ENCODE data around the gene PKP3.
"Not testable (repeated sequence)": the region's sequence is repeated elsewhere in the genome, so short reads cannot be mapped to it uniquely, and the experiment has no call there.

Gene PKP3

DNA sequence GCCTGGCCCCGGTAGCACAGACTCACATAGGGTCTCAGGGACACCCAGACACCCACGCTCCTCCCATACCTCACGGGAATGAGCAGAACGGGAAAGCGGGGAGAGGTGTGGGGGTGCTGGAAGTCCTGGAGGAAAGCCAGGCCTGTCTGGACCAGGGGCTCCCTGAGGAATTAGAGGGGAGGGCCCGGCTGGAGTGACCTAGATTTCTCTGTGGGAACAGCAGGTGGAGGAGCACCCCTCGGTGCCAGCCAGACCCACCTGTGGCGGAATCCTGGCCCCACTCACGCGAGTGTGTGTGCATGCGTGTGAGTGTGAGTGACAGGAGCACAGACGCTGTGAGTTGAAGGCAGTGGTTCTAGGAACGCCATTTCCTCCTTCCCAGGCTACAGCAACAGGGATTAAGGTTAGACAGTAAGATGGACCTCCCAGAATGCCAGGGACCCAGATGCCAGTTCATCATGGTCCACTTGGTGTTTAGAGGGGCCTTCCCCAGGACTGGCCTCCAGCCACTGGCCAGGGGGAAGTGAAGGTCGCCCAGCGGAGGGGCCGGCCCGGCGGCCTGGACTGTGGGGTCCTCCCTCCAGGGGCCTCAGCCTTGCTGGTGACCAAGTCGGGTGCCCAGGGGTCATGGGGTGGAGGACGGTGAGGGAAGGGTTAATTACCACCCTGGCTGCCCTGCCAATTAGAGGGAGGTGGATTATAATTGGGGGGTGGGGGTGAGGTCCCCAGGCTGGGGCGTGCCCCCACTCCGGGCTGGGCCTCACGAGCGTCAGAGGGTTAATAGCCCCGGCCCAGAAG lies 1.0 kb downstream of the PKP3 start:
- DNase-seq (ENCODE audit: low spot score): no peak

DNA sequence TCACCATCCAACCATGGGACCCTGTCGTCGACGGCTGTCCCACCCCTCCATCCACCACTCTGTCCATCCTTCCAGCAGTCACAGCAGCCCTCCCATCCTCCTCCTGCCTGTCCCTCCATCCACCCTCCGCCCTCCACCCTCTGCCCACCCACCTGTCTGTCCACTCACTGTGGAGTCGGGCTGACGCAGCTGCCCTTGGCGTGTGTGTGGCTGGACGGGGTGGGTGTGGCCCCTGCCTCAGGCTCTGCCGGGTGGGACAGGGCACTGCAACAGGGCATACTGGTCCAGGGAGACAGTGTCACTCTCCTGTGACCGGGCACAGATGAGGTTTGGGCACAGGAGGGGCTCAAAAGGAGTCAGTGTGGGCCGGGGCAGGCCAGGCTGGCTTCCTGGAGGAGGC lies 1.9 kb downstream of the PKP3 start:
- no peak for DNase-seq (ENCODE audit: low spot score)

DNA sequence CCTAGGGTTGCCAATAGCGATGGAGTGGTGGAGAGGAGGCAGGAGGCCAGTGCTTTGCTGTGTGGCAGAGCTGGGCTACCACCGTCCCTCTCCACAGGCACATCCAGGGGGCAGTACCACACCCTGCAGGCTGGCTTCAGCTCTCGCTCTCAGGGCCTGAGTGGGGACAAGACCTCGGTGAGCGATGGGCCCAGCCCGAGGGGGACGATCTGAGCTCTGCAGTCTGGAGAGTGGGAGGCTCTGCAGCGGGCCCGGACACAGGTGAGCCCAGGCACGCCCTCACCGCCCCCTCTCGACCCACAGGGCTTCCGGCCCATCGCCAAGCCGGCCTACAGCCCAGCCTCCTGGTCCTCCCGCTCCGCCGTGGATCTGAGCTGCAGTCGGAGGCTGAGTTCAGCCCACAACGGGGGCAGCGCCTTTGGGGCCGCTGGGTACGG lies 2.5 kb downstream of the PKP3 start:
- peak; percentile 66 for DNase-seq (ENCODE audit: low spot score)

DNA sequence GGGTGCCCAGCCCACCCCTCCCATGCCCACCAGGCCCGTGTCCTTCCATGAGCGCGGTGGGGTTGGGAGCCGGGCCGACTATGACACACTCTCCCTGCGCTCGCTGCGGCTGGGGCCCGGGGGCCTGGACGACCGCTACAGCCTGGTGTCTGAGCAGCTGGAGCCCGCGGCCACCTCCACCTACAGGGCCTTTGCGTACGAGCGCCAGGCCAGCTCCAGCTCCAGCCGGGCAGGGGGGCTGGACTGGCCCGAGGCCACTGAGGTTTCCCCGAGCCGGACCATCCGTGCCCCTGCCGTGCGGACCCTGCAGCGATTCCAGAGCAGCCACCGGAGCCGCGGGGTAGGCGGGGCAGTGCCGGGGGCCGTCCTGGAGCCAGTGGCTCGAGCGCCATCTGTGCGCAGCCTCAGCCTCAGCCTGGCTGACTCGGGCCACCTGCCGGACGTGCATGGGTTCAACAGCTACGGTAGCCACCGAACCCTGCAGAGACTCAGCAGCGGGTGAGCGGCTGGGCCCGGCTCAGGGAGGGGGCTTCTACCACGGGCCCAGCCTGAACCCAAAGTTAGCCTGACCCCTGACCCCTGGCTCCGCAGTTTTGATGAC lies 3.0 kb downstream of the PKP3 start:
- peak; percentile 90 for DNase-seq (ENCODE audit: low spot score)

DNA sequence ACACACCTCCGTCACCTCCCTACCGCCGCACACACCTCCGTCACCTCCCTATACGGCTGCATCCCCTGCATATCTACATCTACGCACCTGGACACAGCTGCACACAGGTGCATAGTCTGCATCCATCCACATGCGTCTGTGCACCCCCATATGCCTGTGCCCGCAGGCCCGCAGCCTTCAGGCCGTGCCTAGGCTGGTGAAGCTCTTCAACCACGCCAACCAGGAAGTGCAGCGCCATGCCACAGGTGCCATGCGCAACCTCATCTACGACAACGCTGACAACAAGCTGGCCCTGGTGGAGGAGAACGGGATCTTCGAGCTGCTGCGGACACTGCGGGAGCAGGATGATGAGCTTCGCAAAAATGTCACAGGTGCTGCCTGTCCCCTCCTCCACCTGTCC lies 4.8 kb downstream of the PKP3 start:
- no peak for DNase-seq (ENCODE audit: low spot score)

DNA sequence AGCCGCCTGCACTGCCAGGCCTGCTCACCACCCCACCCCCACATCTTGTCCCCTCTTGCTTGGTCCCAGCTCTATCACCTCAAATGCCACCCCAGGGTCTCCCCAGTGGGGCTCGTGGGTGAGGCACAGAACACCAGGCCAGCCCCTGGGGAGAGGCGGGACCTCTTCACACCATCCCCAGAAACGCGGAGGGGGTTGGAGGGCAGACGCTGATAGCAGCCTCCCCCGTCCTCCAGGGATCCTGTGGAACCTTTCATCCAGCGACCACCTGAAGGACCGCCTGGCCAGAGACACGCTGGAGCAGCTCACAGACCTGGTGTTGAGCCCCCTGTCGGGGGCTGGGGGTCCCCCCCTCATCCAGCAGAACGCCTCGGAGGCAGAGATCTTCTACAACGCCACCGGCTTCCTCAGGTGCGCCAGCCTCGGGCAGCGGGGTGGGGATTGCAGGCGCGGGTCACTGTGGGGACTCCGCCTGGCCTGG lies 5.8 kb downstream of the PKP3 start:
- no peak for DNase-seq (ENCODE audit: low spot score)

DNA sequence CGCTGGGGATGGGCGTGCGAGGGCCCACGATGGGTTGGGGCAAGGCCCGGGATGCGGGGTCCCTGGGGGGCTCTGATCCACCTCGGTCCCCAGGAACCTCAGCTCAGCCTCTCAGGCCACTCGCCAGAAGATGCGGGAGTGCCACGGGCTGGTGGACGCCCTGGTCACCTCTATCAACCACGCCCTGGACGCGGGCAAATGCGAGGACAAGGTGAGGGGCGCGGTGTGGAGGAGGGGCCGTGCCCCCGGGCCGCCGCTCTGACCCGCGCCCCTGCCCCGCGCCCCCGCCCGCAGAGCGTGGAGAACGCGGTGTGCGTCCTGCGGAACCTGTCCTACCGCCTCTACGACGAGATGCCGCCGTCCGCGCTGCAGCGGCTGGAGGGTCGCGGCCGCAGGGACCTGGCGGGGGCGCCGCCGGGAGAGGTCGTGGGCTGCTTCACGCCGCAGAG lies 6.3 kb downstream of the PKP3 start:
- DNase-seq (ENCODE audit: low spot score): no peak

DNA sequence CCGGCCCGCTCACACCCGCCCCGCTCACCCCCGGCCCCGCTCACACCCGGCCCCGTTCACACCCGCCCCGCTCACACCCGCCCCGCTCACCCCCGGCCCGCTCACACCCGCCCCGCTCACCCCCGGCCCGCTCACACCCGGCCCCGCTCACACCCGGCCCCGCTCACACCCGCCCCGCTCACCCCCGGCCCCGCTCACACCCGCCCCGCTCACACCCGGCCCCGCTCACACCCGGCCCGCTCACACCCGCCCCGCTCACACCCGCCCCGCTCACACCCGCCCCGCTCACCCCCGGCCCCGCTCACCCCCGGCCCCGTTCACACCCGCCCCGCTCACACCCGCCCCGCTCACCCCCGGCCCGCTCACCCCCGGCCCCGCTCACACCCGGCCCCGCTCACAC lies 7.2 kb downstream of the PKP3 start:
- DNase-seq (ENCODE audit: low spot score): not testable (repeated sequence)

DNA sequence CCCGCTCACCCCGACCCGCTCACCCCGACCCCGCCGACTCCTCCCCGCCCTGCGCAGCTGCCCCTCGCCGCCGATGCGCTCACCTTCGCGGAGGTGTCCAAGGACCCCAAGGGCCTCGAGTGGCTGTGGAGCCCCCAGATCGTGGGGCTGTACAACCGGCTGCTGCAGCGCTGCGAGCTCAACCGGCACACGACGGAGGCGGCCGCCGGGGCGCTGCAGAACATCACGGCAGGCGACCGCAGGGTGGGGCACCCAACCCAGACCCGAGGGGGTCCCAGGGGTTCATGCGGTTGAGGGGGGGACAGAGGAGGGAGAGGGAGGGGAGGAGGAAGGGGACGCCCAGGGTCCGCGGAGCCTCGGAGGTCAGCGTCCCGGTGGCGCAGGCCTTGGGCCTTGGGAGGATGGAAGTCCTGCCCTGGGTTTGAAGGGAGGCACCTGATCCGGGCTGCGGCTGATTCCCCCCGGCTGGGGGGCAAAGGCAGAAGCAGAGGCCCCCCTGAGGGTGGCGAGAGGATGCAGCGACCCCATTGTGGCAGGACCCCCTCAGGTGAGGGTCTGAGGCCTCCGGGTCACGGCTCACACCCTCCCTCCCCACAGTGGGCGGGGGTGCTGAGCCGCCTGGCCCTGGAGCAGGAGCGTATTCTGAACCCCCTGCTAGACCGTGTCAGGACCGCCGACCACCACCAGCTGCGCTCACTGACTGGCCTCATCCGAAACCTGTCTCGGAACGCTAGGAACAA lies 9.2 kb downstream of the PKP3 start:
- no peak for DNase-seq (ENCODE audit: low spot score)

DNA sequence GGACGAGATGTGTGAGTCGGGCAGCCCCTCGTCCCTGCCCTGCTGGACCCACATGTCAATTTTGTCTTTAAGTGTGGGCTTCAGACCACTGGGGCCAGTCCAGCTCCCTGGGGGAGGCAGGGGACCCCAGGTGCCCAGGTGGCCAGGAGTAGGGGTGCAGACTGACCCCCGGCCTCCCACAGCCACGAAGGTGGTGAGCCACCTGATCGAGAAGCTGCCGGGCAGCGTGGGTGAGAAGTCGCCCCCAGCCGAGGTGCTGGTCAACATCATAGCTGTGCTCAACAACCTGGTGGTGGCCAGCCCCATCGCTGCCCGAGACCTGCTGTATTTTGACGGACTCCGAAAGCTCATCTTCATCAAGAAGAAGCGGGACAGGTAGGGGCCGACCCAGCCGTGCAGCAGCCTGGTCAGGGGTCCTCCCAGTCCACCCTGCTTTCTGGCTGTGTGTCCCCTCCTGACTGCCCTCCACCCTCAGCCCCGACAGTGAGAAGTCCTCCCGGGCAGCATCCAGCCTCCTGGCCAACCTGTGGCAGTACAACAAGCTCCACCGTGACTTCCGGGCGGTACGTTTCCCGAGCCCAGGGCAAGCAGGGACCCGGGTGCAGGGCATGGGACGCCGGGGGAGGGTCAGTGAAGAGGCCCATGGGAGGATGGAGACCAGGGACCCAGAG lies 9.9 kb downstream of the PKP3 start:
- DNase-seq (ENCODE audit: low spot score): no peak

DNA sequence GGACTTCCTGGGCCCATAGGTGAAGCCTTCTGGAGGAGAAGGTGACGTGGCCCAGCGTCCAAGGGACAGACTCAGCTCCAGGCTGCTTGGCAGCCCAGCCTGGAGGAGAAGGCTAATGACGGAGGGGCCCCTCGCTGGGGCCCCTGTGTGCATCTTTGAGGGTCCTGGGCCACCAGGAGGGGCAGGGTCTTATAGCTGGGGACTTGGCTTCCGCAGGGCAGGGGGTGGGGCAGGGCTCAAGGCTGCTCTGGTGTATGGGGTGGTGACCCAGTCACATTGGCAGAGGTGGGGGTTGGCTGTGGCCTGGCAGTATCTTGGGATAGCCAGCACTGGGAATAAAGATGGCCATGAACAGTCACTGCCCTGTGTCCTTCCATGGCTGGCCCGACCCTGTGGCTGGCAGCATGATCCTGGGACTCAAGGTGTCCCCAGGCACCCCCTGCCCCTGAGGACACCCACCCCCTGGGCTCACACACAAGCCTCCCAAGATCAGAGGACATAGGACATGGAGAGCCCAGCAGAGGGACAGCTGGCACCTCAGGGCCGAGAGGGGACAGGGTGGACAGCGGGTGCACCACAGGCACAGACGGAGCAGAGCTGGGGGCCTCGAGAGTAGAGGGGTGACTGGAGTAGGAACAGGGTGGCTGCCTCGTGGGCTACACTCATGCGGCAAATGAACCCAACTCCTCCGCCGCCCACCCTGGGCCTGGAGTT lies 10.7 kb downstream of the PKP3 start:
- DNase-seq (ENCODE audit: low spot score): no peak

DNA sequence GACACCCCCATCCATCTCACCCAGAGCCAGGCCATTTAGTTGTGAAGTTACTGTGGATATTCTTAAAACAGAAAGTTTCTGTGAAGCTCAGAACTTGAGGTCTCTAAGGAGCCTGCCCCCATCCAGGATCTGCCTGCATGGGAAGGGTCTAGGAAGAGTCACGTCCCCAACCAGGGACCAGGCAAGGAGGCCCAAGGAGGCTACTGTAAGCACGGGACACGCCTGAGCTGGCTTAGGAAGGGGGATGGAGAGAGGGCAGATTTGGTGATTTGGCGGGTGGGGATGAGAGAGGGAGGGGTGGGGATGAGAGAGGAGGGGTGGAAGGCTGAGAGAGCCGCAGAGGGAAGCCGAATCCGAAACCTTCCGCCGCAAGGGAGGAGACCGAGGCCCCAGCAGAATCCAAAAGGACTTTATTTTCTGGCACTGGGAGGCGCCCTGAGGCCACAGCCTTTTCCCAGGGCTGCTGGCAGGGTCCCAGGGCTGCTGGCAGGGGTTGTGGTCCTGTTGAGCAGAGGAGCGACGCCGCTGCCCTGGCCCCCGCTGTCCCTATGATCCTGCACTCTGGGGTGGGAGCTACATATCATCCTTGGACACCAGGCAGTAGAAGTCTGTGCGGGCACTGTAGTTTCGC lies 11.4 kb downstream of the PKP3 start:
- no peak for DNase-seq (ENCODE audit: low spot score)

DNA sequence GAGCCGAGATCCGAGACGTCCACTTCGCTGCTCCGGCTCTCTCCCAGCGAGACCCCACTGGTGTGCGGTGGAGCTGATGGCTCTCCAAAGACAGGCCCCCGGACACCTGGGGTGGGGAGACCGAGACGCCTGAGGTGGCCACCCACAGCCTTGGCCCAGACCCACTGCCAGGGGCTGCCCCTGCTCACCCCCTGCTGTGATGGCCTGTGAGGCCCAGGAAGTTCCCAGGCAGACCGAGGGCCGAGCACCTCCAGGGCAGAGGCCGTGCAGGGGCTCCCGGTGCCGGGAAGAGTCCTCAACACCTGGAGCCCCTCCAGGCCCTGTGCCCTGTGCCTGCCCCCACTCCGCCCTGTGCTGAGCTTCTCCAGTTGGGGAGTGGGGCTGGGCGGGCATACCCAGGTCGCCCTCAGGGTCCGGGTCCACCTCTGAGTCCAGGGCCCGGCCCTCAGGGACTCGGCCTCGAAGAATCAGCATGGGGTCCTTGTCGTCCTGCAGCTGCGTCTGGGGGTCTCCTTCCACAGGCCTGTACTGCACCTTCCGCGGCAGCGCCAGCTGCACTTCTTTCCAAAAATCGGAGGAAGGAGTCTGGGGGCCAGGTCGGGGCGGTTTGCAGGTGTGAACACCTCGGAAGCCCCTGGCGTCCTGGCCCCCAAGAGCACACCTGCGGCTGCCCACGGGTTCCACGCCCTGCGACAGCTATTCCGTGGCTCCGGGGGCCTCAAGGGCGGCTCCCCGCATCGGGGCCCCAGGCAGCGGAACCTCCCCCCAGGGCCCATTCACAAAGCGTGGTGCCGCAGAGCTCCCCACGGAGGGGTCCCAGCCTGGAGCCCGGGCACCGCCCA lies 12.2 kb downstream of the PKP3 start:
- no peak for DNase-seq (ENCODE audit: low spot score)

DNA sequence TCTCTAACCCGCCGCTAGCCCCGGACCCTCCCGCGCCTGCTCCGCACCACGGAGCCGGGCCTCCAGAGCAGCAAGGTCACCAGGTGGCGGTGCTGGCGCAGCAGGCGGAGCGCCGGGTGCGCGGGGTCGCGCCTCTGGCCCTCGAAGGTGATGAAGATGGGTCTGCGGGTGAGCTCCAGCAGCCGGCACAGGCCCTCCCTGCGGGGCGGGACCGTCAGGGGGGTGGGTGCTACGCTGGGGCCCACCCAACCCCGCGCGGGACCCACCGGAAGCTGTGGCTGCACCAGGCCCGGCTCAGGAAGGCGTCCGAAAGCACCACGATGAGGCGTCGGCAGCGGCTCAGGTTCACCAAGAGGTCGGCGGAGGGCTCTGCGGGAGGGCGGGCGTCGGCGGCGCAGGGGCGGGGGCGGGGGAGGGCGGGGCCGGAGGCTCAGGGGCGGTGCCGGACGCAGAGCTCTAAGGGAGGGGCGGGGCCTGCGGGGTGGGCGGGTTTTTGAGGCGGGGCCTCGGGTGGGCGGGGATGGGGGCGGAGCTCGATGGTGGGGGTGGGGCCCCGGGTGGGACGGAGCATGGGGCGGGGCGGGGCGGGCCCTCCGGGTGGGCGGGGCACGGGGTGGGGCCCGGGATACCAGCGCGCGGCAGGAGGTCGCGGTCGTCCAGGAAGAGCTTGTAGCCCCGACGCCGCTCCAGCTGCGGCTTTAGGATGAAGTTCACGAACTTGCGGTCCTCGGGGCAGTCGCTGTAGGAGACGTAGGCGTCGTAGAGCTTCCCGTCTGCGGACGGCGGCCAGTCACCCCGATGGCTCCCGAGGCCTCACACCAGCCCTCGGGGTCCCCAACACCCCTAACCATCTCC lies 13.0 kb downstream of the PKP3 start:
- DNase-seq (ENCODE audit: low spot score): peak; percentile 95

DNA sequence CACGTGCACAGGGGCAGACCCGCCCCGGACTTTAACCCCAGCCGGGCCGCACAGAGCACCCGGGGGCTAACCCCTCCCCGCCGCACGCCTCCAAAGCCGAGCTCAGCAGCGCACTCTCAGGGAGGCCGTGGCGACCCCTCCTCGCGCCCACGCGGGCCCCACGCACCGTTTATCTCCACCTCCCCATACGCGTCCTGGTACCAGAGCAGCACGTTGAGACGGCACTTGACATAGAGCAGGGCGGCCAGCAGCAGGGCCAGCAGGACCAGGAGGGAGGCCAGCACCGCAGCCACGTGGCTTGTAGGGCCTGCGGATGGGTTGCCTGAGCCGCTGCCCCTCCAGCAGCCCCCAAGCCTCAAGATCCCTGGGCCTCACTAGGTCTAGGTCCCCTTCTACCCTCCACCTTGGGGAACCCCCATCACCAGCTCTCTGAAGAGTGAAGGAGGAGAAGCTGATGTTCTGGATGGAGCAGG lies 13.7 kb downstream of the PKP3 start:
- DNase-seq (ENCODE audit: low spot score): no peak

DNA sequence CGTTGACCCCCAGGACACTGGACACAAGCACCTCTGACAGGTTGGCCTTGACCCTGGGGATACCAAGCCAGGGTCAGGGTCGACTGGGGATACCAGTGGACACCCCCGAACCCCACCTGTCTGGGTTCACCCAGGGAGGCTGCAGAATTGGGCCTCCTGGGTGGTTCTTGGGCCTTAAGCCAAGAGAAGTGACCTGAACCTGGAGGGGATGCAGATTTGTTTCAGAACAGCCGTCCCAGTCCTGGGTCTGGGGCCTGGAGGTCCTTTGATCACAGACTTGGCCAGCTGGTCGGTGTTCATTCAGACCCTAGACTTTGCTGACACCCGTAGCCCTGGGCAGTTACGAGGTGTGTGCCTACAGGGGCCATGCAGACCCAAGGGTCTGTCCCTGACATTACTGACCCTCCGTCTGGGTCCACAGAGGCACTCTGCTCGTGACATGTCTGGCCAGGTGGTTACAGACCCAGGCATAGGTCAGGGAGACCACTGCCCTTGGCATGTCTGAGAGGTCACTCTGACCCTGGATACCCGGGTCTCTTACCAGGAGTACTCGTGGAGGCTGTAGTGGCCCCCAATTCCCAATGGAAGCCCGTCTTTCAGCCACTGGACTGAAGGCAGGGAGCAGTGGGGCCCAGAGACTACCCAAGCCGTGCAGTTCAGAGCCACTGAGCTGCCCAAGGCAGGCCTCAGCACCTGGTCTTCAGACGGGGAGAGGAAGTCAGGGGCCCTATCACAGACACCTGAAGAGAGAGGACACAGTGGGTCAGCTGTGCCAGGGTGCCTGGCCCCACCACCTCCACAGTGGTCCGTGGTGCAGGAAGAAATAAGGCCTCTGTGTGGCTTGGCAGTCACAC lies 14.4 kb downstream of the PKP3 start:
- no peak for DNase-seq (ENCODE audit: low spot score)

DNA sequence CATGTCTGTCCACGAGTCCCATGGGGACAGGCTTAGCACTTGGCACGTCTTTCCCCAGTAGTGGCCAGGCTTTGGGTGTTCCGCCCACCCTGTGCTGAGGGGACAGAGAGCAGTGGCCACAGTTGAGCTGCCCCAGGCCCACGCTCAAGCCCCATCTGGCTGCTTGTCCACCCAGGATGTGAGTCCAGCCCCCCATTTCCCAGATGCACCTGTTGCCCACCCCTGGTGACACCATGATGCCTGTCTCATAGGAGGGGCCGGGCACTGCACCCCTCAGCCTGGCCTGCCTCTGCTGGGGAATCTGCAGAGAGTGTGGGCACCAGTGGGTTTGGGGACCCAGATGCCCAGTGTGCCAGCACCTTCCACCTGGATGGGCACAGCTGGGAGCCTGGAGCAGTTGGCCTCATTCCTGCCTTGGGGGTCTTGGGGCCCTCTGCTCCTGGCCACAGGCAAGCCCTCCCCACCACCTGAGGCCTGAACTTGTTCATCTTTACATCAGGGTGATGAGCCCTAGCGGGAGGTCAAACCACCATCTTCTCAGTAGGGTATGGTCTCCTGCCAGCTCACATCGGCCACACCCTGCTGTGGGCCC lies 15.1 kb downstream of the PKP3 start:
- DNase-seq (ENCODE audit: low spot score): no peak

Measured in AG20443 (cell line).